Activated naive CD4-positive, alpha-beta T cell treated with anti-CD3 and anti-CD28 coated beads, Interleukin-2, amount 10 ng/mL, durations not matched to agents 7 days and 5 days (primary cell): ENCODE data around the gene FRAS1.
"Not testable (repeated sequence)": the region's sequence is repeated elsewhere in the genome, so short reads cannot be mapped to it uniquely, and the experiment has no call there.

Experiments used
- CTCF ChIA-PET: fragments of 350-600 bp; sonication (Branson Sonifier 250); formaldehyde crosslinking; loops from one replicate; lab custom pipeline; 2021; ENCODE audit warnings: antibody characterized with exemption; lab: Charles Lee
- DNase-seq: peaks from one replicate; pipeline ENCODE4 v3.0.0-alpha.2; 2020
- H3K27ac Mint-ChIP-seq: one replicate; pipeline ENCODE4 v1.8.0; 2021; ENCODE audit warnings: mild to moderate bottlenecking, moderate library complexity, mixed read lengths
- H3K27me3 Mint-ChIP-seq: one replicate; pipeline ENCODE4 v1.8.0; 2021; ENCODE audit warnings: mild to moderate bottlenecking, mixed read lengths
- H3K36me3 Mint-ChIP-seq: one replicate; pipeline ENCODE4 v1.8.0; 2021; ENCODE audit warnings: mixed read lengths
- H3K4me1 Mint-ChIP-seq: one replicate; pipeline ENCODE4 v1.8.0; 2021; ENCODE audit warnings: mixed read lengths
- H3K4me3 Mint-ChIP-seq: one replicate; pipeline ENCODE4 v1.8.0; 2021; ENCODE audit warnings: mild to moderate bottlenecking, moderate library complexity, mixed read lengths
- H3K9me3 Mint-ChIP-seq: one replicate; pipeline ENCODE4 v1.8.0; 2021; ENCODE audit warnings: mixed read lengths

FRAS1 gene

GRCh38 chr4:78320349-78320935, 263.3 kb downstream of the FRAS1 start:
- Mint-ChIP-seq H3K36me3 (no peaks in the 10 kb centered on the region), H3K4me3 (no peak overlapping the region), H3K4me1 (peaks cover 5% of the 10 kb centered on the region), H3K27ac (no peak overlapping the region), H3K9me3 (no peaks in the 10 kb centered on the region), H3K27me3 (peaks cover 16% of the 10 kb centered on the region)
- DNase-seq = no peak
- CTCF ChIA-PET = interaction anchor here (0.7 kb wide), 1 partner anchor 17 kb away, joined by 3 read pairs; no protein-coding TSS in a partner anchor

GRCh38 chr4:78322032-78322431, 264.9 kb downstream of the FRAS1 start:
- Mint-ChIP-seq H3K27me3 (peaks cover 16% of the 10 kb centered on the region), H3K27ac (no peak overlapping the region), H3K4me3 (no peak overlapping the region), H3K9me3 (no peaks in the 10 kb centered on the region), H3K4me1 (peaks cover 5% of the 10 kb centered on the region), H3K36me3 (no peaks in the 10 kb centered on the region)
- CTCF ChIA-PET = no interaction called here
- no peak for DNase-seq

GRCh38 chr4:78323439-78323838, 266.3 kb downstream of the FRAS1 start:
- Mint-ChIP-seq H3K36me3 (no peaks in the 10 kb centered on the region), H3K27ac (no peak overlapping the region), H3K4me3 (no peak overlapping the region), H3K27me3 (peaks cover 12% of the 10 kb centered on the region), H3K4me1 (peaks cover 5% of the 10 kb centered on the region), H3K9me3 (no peaks in the 10 kb centered on the region)
- no peak for DNase-seq
- CTCF ChIA-PET = no interaction called here

- H3K4me3 Mint-ChIP-seq = no peak overlapping the region
- H3K36me3 Mint-ChIP-seq = no peaks in the 10 kb centered on the region
- CTCF ChIA-PET = no interaction called here
- H3K27me3 Mint-ChIP-seq = peaks cover 12% of the 10 kb centered on the region
- H3K9me3 Mint-ChIP-seq = no peaks in the 10 kb centered on the region
- no peak overlapping the region for H3K27ac Mint-ChIP-seq
- peaks cover 5% of the 10 kb centered on the region for H3K4me1 Mint-ChIP-seq
- no peak for DNase-seq
These were observed 267.5 kb downstream of the FRAS1 start for GRCh38 chr4:78324625-78325024.

DNA sequence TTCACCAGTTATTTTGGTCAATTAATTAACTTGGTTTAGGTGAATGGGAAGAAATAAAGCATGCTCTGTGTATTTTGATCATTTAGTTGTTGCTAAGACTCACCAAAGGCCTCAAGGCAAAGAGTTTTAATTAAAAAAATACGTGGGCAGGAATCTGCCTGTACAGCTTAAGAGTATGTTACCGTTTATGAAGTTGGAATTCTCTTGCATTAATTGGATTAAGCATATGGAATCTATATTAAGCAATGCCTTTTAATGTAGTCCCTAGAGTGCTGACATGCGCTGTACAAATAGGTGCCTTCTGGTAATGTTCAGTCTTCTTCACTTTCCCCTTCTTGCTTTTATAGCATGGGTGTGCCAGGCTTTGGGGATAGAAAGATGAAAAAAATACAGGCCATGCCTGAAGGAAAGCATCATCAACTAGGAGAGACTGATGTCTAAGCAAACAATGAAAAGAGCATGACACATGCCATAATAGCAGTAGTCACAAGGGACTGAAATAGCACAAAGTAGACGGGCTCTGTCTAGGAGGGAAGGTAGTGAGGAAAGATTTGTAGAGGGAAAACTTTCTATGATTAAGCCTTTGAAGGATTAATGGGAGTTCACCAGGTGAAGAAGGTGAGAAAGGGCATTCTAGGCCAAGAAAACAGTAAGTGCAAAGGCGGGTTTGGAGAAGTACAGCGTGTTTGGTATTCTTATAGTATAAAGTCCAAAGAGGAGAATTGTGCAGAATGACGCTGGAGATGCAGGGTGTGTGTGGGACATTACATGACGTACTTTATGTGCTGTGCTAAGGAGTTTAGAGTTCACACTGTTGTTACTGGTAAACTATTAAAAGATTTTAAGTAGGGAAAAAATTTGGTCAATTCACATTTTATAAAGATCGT, 268.4 kb downstream of the FRAS1 start:
- no peak overlapping the region for H3K4me3 Mint-ChIP-seq
- CTCF ChIA-PET = no interaction called here
- peaks cover 5% of the 10 kb centered on the region for H3K27me3 Mint-ChIP-seq
- no peak overlapping the region for H3K27ac Mint-ChIP-seq
- H3K9me3 Mint-ChIP-seq = no peaks in the 10 kb centered on the region
- DNase-seq = no peak
- peaks cover 2% of the 10 kb centered on the region for H3K4me1 Mint-ChIP-seq
- no peaks in the 10 kb centered on the region for H3K36me3 Mint-ChIP-seq

DNA sequence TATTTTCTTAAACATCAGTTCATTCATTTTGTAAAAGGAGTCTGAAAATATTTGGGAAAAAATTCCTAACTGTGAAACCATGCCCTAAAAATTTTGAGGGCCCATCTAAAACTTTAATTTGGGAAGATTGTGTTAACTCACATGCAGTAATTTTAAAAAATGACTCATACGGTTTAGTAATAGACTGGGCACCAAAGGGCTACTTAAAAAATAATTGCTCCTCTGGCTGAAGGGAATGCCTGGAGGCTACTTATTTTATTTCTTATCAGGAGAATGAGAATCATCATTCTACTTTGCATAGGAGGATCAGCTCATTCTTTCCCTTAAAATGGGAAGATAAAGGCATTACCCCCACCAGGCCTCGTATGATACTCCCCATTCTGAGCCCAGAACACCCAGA, 271.5 kb downstream of the FRAS1 start:
- H3K4me3 Mint-ChIP-seq, H3K27me3 Mint-ChIP-seq, CTCF ChIA-PET, H3K27ac Mint-ChIP-seq, DNase-seq, H3K9me3 Mint-ChIP-seq, H3K36me3 Mint-ChIP-seq, H3K4me1 Mint-ChIP-seq: not testable (repeated sequence)

GRCh38 chr4:78331186-78331585, 274.1 kb downstream of the FRAS1 start:
- H3K4me1 Mint-ChIP-seq = no peaks in the 10 kb centered on the region
- no peaks in the 10 kb centered on the region for H3K36me3 Mint-ChIP-seq
- CTCF ChIA-PET = no interaction called here
- no peak overlapping the region for H3K4me3 Mint-ChIP-seq
- no peak overlapping the region for H3K27ac Mint-ChIP-seq
- H3K27me3 Mint-ChIP-seq = peaks cover 3% of the 10 kb centered on the region
- H3K9me3 Mint-ChIP-seq = no peaks in the 10 kb centered on the region
- DNase-seq = no peak

DNA sequence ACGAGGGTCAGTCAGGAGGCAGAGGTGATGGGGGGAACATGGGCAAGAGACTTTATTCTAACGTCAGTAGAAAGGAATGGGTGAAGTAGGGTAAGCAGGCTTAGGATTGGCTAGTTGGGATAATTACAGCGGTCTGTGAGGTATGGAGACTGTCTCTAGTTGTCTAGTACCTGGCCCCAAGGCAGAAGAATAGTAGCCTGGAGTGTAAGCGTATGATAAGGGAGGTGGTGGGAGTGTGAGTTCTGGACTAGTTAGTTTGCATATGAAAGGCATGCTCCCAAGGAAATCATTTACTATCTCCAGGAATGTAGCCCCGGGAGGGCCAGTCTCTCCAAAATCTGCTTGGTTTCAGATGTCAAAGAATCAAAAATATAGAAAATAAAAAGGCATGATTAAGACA, 274.8 kb downstream of the FRAS1 start:
- peaks cover 4% of the 10 kb centered on the region for H3K27me3 Mint-ChIP-seq
- CTCF ChIA-PET = no interaction called here

DNA sequence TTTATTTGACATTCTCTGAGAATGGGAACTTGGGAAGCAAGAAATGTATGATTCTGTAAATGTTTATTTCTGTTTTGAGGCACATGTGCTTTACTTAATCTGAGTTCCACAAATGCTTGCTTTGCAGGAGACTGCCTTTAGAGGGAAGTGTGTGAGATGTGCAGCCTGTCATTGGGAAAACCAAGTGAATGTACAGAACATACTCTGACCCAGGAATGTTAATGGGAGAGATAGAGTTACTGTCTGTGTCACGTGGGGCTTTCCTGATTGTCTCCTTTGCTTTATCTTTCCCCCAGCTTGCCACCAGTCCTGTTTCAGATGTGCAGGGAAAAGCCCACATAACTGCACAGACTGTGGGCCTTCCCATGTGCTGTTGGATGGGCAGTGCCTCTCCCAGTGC, 275.9 kb downstream of the FRAS1 start:
- CTCF ChIA-PET = no interaction called here
- Mint-ChIP-seq H3K36me3 (no peaks in the 10 kb centered on the region), H3K4me1 (no peaks in the 10 kb centered on the region), H3K9me3 (no peaks in the 10 kb centered on the region), H3K27ac (no peak overlapping the region), H3K27me3 (peaks cover 8% of the 10 kb centered on the region), H3K4me3 (no peak overlapping the region)
- no peak for DNase-seq

More for the DNA sequence above, 274.8 kb downstream of the FRAS1 start:
- Mint-ChIP-seq H3K4me1 (no peaks in the 10 kb centered on the region), H3K4me3 (no peak overlapping the region), H3K27ac (no peak overlapping the region), H3K36me3 (no peaks in the 10 kb centered on the region), H3K9me3 (no peaks in the 10 kb centered on the region)
- DNase-seq = no peak

DNA sequence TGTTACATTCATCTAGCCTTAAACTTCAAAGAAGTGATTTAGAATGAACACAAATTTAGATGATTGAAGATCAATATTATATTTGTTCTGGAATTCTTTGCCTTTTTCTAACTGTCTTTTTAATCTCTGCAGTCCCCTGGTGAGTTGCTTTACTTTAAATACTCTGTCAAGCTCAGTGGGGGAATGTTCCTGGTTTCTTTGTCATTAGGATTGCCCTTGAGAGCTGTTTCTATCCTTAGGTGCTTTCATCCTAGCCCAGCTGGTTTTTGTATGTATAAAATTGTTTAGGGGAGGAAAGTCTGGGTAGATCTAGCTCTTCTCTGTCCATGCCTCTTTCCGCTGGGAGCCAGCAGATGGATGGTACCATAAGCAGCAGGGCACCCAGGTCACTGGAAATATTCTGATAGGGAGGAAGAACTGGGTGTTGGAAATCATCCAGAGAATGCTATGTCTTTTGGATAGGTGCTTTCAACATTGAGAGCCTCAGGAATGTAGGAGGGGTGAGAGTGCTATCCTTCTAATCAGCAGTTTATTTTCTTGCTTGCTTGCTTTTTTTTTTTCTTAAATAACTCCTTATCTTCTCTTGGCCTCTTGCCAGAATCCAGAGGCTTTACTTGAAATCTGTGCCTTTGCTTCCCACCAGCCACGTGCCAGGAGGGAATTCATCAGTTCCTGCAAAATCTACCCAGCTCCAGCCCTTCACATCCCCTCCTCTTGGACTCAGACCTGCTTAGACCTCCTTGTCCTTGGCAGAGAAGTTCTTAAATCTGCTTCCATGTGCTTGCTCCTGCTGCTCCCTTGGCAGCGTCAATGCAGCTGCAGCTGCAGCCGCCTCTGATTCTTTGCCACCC, 279.2 kb downstream of the FRAS1 start:
- Mint-ChIP-seq H3K9me3 (no peaks in the 10 kb centered on the region), H3K4me3 (no peak overlapping the region), H3K27me3 (peaks cover 8% of the 10 kb centered on the region), H3K4me1 (no peaks in the 10 kb centered on the region), H3K27ac (no peak overlapping the region), H3K36me3 (no peaks in the 10 kb centered on the region)
- CTCF ChIA-PET = no interaction called here
- no peak for DNase-seq

GRCh38 chr4:78337244-78338020, 280.3 kb downstream of the FRAS1 start:
- no peak for DNase-seq
- Mint-ChIP-seq H3K36me3 (no peaks in the 10 kb centered on the region), H3K27me3 (peaks cover 8% of the 10 kb centered on the region), H3K9me3 (no peaks in the 10 kb centered on the region), H3K4me1 (no peaks in the 10 kb centered on the region), H3K27ac (no peak overlapping the region), H3K4me3 (no peak overlapping the region)
- CTCF ChIA-PET = interaction anchor here (0.5 kb wide), 1 partner anchor 17 kb away, joined by 3 read pairs; no protein-coding TSS in a partner anchor

- no peaks in the 10 kb centered on the region for H3K9me3 Mint-ChIP-seq
- CTCF ChIA-PET = no interaction called here
These were observed 285.0 kb downstream of the FRAS1 start for GRCh38 chr4:78342125-78342524.

GRCh38 chr4:78343682-78344081, 286.6 kb downstream of the FRAS1 start:
- H3K4me3 Mint-ChIP-seq = no peak overlapping the region
- CTCF ChIA-PET = interaction anchor here (0.9 kb wide), 1 partner anchor 20 kb away, joined by 3 read pairs; no protein-coding TSS in a partner anchor
- no peak for DNase-seq
- no peaks in the 10 kb centered on the region for H3K36me3 Mint-ChIP-seq
- no peak overlapping the region for H3K27ac Mint-ChIP-seq
- H3K4me1 Mint-ChIP-seq = no peaks in the 10 kb centered on the region
- no peaks in the 10 kb centered on the region for H3K9me3 Mint-ChIP-seq
- H3K27me3 Mint-ChIP-seq = no peaks in the 10 kb centered on the region

More at GRCh38 chr4:78342125-78342524, 285.0 kb downstream of the FRAS1 start:
- H3K4me1 Mint-ChIP-seq = no peaks in the 10 kb centered on the region
- no peaks in the 10 kb centered on the region for H3K36me3 Mint-ChIP-seq
- H3K27ac Mint-ChIP-seq = no peak overlapping the region
- DNase-seq = no peak
- peaks cover 4% of the 10 kb centered on the region for H3K27me3 Mint-ChIP-seq
- no peak overlapping the region for H3K4me3 Mint-ChIP-seq

- H3K27me3 Mint-ChIP-seq = no peaks in the 10 kb centered on the region
- no peaks in the 10 kb centered on the region for H3K9me3 Mint-ChIP-seq
- no peak overlapping the region for H3K27ac Mint-ChIP-seq
- no peak for DNase-seq
- H3K36me3 Mint-ChIP-seq = no peaks in the 10 kb centered on the region
- no peaks in the 10 kb centered on the region for H3K4me1 Mint-ChIP-seq
- CTCF ChIA-PET = no interaction called here
- H3K4me3 Mint-ChIP-seq = no peak overlapping the region
These were observed 288.1 kb downstream of the FRAS1 start for GRCh38 chr4:78345237-78345636.
